MCF 10A (cell line): Measurements from ENCODE around the gene ABHD1. TPM values are rescaled to one million over a fixed set of nuclear protein-coding genes. Genes with fewer than 3 reads are reported as not detected.

ENCODE experiments used
- BruUV-seq: library from RNA; stranded (reverse); fragments of 400-500 nt; replicated peaks from 2 replicates; lab custom pipeline; 2021; lab: Mats Ljungman, UMichigan
- CTCF ChIA-PET: fragments of 300-600 bp; sonication (Branson Sonifier 250); formaldehyde crosslinking; extraction: SDS; loops from one replicate; lab custom pipeline; 2021; ENCODE audit warnings: antibody characterized with exemption, inconsistent platforms; lab: Yijun Ruan, JAX
- POLR2A ChIA-PET: fragments of 300-600, 350-650 bp; sonication (Branson Sonifier 250); formaldehyde crosslinking; extraction: SDS; loops from one replicate; lab custom pipeline; 2020; ENCODE audit warnings: antibody characterized with exemption, inconsistent platforms; lab: Yijun Ruan, JAX
- DNase-seq: peaks from one replicate; pipeline ENCODE4 v3.0.0-alpha.2; 2018; ENCODE audit not compliant: unreplicated experiment
- H3K27ac Mint-ChIP-seq: one replicate; pipeline ENCODE4 v1.8.0; 2022; ENCODE audit warnings: mild to moderate bottlenecking, low read depth, mixed read lengths; ENCODE audit not compliant: unreplicated experiment
- H3K27me3 Mint-ChIP-seq: one replicate; pipeline ENCODE4 v1.8.0; 2022; ENCODE audit warnings: mixed read lengths; ENCODE audit not compliant: insufficient read depth, unreplicated experiment
- H3K36me3 Mint-ChIP-seq: one replicate; pipeline ENCODE4 v1.8.0; 2022; ENCODE audit warnings: mild to moderate bottlenecking, moderate library complexity, mixed read lengths; ENCODE audit not compliant: insufficient read depth, unreplicated experiment
- H3K4me1 Mint-ChIP-seq: one replicate; pipeline ENCODE4 v1.8.0; 2022; ENCODE audit warnings: mixed read lengths; ENCODE audit not compliant: insufficient read depth, unreplicated experiment
- H3K4me3 Mint-ChIP-seq: one replicate; pipeline ENCODE4 v1.8.0; 2022; ENCODE audit warnings: mild to moderate bottlenecking, moderate library complexity, mixed read lengths; ENCODE audit not compliant: unreplicated experiment
- H3K9me3 Mint-ChIP-seq: one replicate; pipeline ENCODE4 v1.8.0; 2022; ENCODE audit warnings: mixed read lengths; ENCODE audit not compliant: unreplicated experiment
- CTCF ChIP-seq: fragments of 200-600 bp; IDR thresholded peaks from one replicate; pipeline ENCODE4 v1.8.0; 2022; ENCODE audit warnings: antibody characterized with exemption, mild to moderate bottlenecking; ENCODE audit not compliant: unreplicated experiment
- intact Hi-C: fragments of 100-400 bp; cut with micrococcal nuclease; formaldehyde crosslinking; loops from 2 replicates; pipeline ENCODE4 v1.14.1; 2022
- total RNA-seq: library from RNA; stranded (reverse); gene quantifications from 2 replicates; pipeline ENCODE4 v1.2.3, GENCODE V29; 2022

ABHD1 gene
- total RNA-seq, 1 experiment from 2014 or later: not detected

- peaks cover 28% of the 10 kb centered on the region for H3K27me3 Mint-ChIP-seq
- TF ChIP-seq CTCF: no peak
- POLR2A ChIA-PET: interaction anchor here (1.0 to 3.0 kb wide), 2 partner anchors 9 to 133 kb away, joined by 4 to 18 read pairs; partner anchors contain the start of gene OST4
- H3K36me3 Mint-ChIP-seq: no peaks in the 10 kb centered on the region
- no TSS peak for BruUV-seq
- H3K4me3 Mint-ChIP-seq: no peak overlapping the region
- no peaks in the 10 kb centered on the region for H3K9me3 Mint-ChIP-seq
- no peak for DNase-seq
- peaks cover 18% of the 10 kb centered on the region for H3K4me1 Mint-ChIP-seq
- CTCF ChIA-PET: interaction anchor here (1.3 kb wide), 1 partner anchor 12 kb away, joined by 10 read pairs; no protein-coding TSS in a partner anchor
- intact Hi-C loops: no loop called here
- no peak overlapping the region for H3K27ac Mint-ChIP-seq
These were observed 43.5 kb upstream of the ABHD1 start for GRCh38 chr2:27080140-27080469.

- no peak for DNase-seq
- H3K27me3 Mint-ChIP-seq: peaks cover 28% of the 10 kb centered on the region
- H3K9me3 Mint-ChIP-seq: no peaks in the 10 kb centered on the region
- TF ChIP-seq CTCF: no peak
- H3K36me3 Mint-ChIP-seq: no peaks in the 10 kb centered on the region
- H3K4me3 Mint-ChIP-seq: no peak overlapping the region
- no peak overlapping the region for H3K27ac Mint-ChIP-seq
- BruUV-seq: no TSS peak
- intact Hi-C loops: no loop called here
- ChIA-PET POLR2A (interaction anchor here (0.7 to 3.0 kb wide), 3 partner anchors 9 to 133 kb away, joined by 4 to 18 read pairs (median 4); partner anchors contain the start of gene OST4), CTCF (interaction anchor here (0.6 to 2.1 kb wide), 6 partner anchors 13 to 1973 kb away, joined by 3 to 10 read pairs (median 4); no protein-coding TSS in a partner anchor)
- H3K4me1 Mint-ChIP-seq: peaks cover 18% of the 10 kb centered on the region
These were observed 43.0 kb upstream of the ABHD1 start for GRCh38 chr2:27080603-27080936.

GRCh38 chr2:27081984-27082772, 41.4 kb upstream of the ABHD1 start:
- Mint-ChIP-seq H3K36me3 (no peaks in the 10 kb centered on the region), H3K4me3 (no peak overlapping the region), H3K27me3 (peaks cover 12% of the 10 kb centered on the region), H3K4me1 (peaks cover 18% of the 10 kb centered on the region), H3K27ac (no peak overlapping the region), H3K9me3 (no peaks in the 10 kb centered on the region)
- BruUV-seq: no TSS peak
- intact Hi-C loops: no loop called here
- no peak for DNase-seq
- ChIA-PET CTCF (interaction anchor here (0.6 to 2.1 kb wide), 9 partner anchors 9 to 211 kb away, joined by 3 to 8 read pairs (median 3); no protein-coding TSS in a partner anchor), POLR2A (interaction anchor here (0.8 to 3.3 kb wide), 6 partner anchors 11 to 240 kb away, joined by 3 to 18 read pairs (median 4); partner anchors contain the start of genes AGBL5, ATRAID, OST4 and SLC5A6)
- TF ChIP-seq CTCF: no peak

- no peak overlapping the region for H3K27ac Mint-ChIP-seq
- no peaks in the 10 kb centered on the region for H3K36me3 Mint-ChIP-seq
- peaks cover 14% of the 10 kb centered on the region for H3K4me1 Mint-ChIP-seq
- no peak for TF ChIP-seq CTCF
- no peak overlapping the region for H3K4me3 Mint-ChIP-seq
- H3K9me3 Mint-ChIP-seq: no peaks in the 10 kb centered on the region
- intact Hi-C loops: no loop called here
- ChIA-PET POLR2A (interaction anchor here (0.9 to 3.3 kb wide), 7 partner anchors 11 to 238 kb away, joined by 3 to 18 read pairs (median 4); partner anchors contain the start of genes AGBL5, ATRAID, OST4 and PREB), CTCF (interaction anchor here (0.6 to 2.1 kb wide), 6 partner anchors 13 to 197 kb away, joined by 3 to 8 read pairs (median 3); no protein-coding TSS in a partner anchor)
- peaks cover 5% of the 10 kb centered on the region for H3K27me3 Mint-ChIP-seq
- no peak for DNase-seq
- BruUV-seq: no TSS peak
These were observed 40.7 kb upstream of the ABHD1 start for GRCh38 chr2:27082773-27083409.
